Mesenchymal stem cell (in vitro differentiated cells and primary cell): ENCODE results near the gene LRRC9.
"Not testable (repeated sequence)": the region's sequence is repeated elsewhere in the genome, so short reads cannot be mapped to it uniquely, and the experiment has no call there.

Source experiments
- DNase-seq: peaks from one replicate; pipeline ENCODE4 v3.0.0-alpha.2; 2013
- H2AFZ ChIP-seq: one replicate; pipeline ENCODE4 v1.6.1; 2013; ENCODE audit warnings: low read depth, mild to moderate bottlenecking, control low read depth, inconsistent platforms, low read length, moderate library complexity
- H2AK5ac ChIP-seq: 2 replicates; pipeline ENCODE4 v1.6.1; 2013; ENCODE audit warnings: low read length, moderate library complexity, mild to moderate bottlenecking, inconsistent platforms; ENCODE audit not compliant: severe bottlenecking
- H2BK120ac ChIP-seq: one replicate; pipeline ENCODE4 v1.6.1; 2013; ENCODE audit warnings: low read depth, mild to moderate bottlenecking, inconsistent platforms, low read length, moderate library complexity
- H2BK12ac ChIP-seq, 2 experiments: one replicate each; pipeline ENCODE4 v1.6.1; 2013; ENCODE audit warnings: inconsistent platforms in 2 of 2, low read length in 2 of 2, mild to moderate bottlenecking in 2 of 2, moderate library complexity in 2 of 2, control low read depth in 1 of 2
- H2BK15ac ChIP-seq: one replicate; pipeline ENCODE4 v1.6.1; 2013; ENCODE audit warnings: mild to moderate bottlenecking, low read depth, inconsistent platforms; ENCODE audit not compliant: poor library complexity, severe bottlenecking
- H2BK5ac ChIP-seq: 2 replicates; pipeline ENCODE4 v1.6.1; 2013; ENCODE audit warnings: low read depth, mild to moderate bottlenecking, low read length, control low read depth, inconsistent platforms; ENCODE audit not compliant: poor library complexity, severe bottlenecking
- H3K14ac ChIP-seq, 2 experiments: one replicate each; pipeline ENCODE4 v1.6.1; 2013; ENCODE audit warnings: inconsistent platforms in 2 of 2, low read length in 2 of 2, control low read depth in 1 of 2, mild to moderate bottlenecking in 1 of 2, moderate library complexity in 1 of 2
- H3K18ac ChIP-seq, 2 experiments: one replicate each; pipeline ENCODE4 v1.6.1; 2013; ENCODE audit warnings: inconsistent platforms in 2 of 2, low read length in 2 of 2, control low read depth in 1 of 2, low read depth in 1 of 2, mild to moderate bottlenecking in 1 of 2
- H3K23ac ChIP-seq, 2 experiments: one replicate each; pipeline ENCODE4 v1.6.1; 2013; ENCODE audit warnings: inconsistent platforms in 2 of 2, low read length in 2 of 2, mild to moderate bottlenecking in 2 of 2, moderate library complexity in 2 of 2, control low read depth in 1 of 2
- H3K27ac ChIP-seq: 2 replicates; pipeline ENCODE4 v1.5.1; 2013; ENCODE audit warnings: mild to moderate bottlenecking, moderate library complexity, low read length, control low read depth, inconsistent platforms; ENCODE audit not compliant: poor library complexity, severe bottlenecking
- H3K27me3 ChIP-seq, 2 experiments: 2 replicates each; pipeline versions ENCODE4 v1.6.1 to v1.7.0; 2013; ENCODE audit warnings: low read length in 2 of 2, mild to moderate bottlenecking in 2 of 2, moderate library complexity in 2 of 2, control low read depth in 1 of 2, inconsistent platforms in 1 of 2; ENCODE audit not compliant: control insufficient read depth in 1 of 2, insufficient read depth in 1 of 2
- H3K36me3 ChIP-seq, 2 experiments: 2 replicates each; pipeline versions ENCODE4 v1.6.1 to v1.7.0; 2013; ENCODE audit warnings: low read length in 2 of 2, control low read depth in 1 of 2, inconsistent platforms in 1 of 2, low read depth in 1 of 2, mild to moderate bottlenecking in 1 of 2; ENCODE audit not compliant: insufficient read depth in 2 of 2, control insufficient read depth in 1 of 2
- H3K4ac ChIP-seq, 2 experiments: one replicate each; pipeline ENCODE4 v1.6.1; 2013; ENCODE audit warnings: inconsistent platforms in 2 of 2, low read length in 2 of 2, mild to moderate bottlenecking in 2 of 2, moderate library complexity in 2 of 2, control low read depth in 1 of 2, low read depth in 1 of 2
- H3K4me1 ChIP-seq: 2 replicates; pipeline ENCODE4 v1.6.1; 2013; ENCODE audit warnings: low read depth, low read length, control low read depth; ENCODE audit not compliant: control insufficient read depth, insufficient read depth
- H3K4me2 ChIP-seq: 2 replicates; pipeline ENCODE4 v1.6.1; 2013; ENCODE audit warnings: low read length, mild to moderate bottlenecking, inconsistent platforms; ENCODE audit not compliant: poor library complexity, severe bottlenecking
- H3K4me3 ChIP-seq, 2 experiments: 2 replicates each; pipeline versions ENCODE4 v1.5.1 to v1.7.0; 2013; ENCODE audit warnings: low read length in 2 of 2, mild to moderate bottlenecking in 2 of 2, control low read depth in 1 of 2, low read depth in 1 of 2; ENCODE audit not compliant: insufficient read depth in 1 of 2
- H3K79me1 ChIP-seq: replicated peaks from 2 replicates; pipeline ENCODE4 v1.6.1; 2013; ENCODE audit warnings: mild to moderate bottlenecking, control low read depth, low read length, inconsistent platforms; ENCODE audit not compliant: poor library complexity, severe bottlenecking
- H3K9ac ChIP-seq: 2 replicates; pipeline ENCODE4 v1.7.0; 2013; ENCODE audit warnings: mild to moderate bottlenecking, low read length, moderate library complexity
- H3K9me3 ChIP-seq: 2 replicates; pipeline ENCODE4 v1.7.0; 2013; ENCODE audit warnings: mild to moderate bottlenecking, low read length; ENCODE audit not compliant: control insufficient read depth
- H4K8ac ChIP-seq: one replicate; pipeline ENCODE4 v1.6.1; 2013; ENCODE audit warnings: inconsistent platforms, mild to moderate bottlenecking, low read length, moderate library complexity
- H4K91ac ChIP-seq: one replicate; pipeline ENCODE4 v1.6.1; 2013; ENCODE audit warnings: mild to moderate bottlenecking, low read length, inconsistent platforms
- WGBS: methylation state at CpG from one replicate; pipeline ENCODE4 v1.1.7; 2013; ENCODE audit warnings: mixed read lengths; 5-methylcytosine and 5-hydroxymethylcytosine counted together

Gene LRRC9

GRCh38 chr14:60035177-60035576, 115.2 kb downstream of the LRRC9 start:
- no peaks in the 10 kb centered on the region for H3K27me3 ChIP-seq
- H2AFZ ChIP-seq, result no peak overlapping the region
- H2BK120ac ChIP-seq, result no peak overlapping the region
- H3K4me2 ChIP-seq, result no peak overlapping the region
- WGBS, result no CpG with 5 or more reads among the region's 1 CpG
- H3K36me3 ChIP-seq, result no peaks in the 10 kb centered on the region
- H3K4me1 ChIP-seq, result no peaks in the 10 kb centered on the region
- no peak overlapping the region for H4K8ac ChIP-seq
- no peaks in the 10 kb centered on the region for H3K9me3 ChIP-seq
- H3K79me1 ChIP-seq, result no peaks in the 10 kb centered on the region
- no peak overlapping the region for H2BK12ac ChIP-seq
- no peak overlapping the region for H2AK5ac ChIP-seq
- no peak for DNase-seq
- H3K14ac ChIP-seq, result no peak overlapping the region
- no peak overlapping the region for H3K4ac ChIP-seq
- H3K9ac ChIP-seq, result no peak overlapping the region
- H2BK15ac ChIP-seq, result no peak overlapping the region
- no peak overlapping the region for H3K4me3 ChIP-seq
- no peak overlapping the region for H3K27ac ChIP-seq
- no peak overlapping the region for H3K18ac ChIP-seq
- no peak overlapping the region for H4K91ac ChIP-seq
- no peak overlapping the region for H2BK5ac ChIP-seq
- H3K23ac ChIP-seq, result no peak overlapping the region

- not testable (repeated sequence) for H3K27me3 ChIP-seq, H2BK15ac ChIP-seq, H3K36me3 ChIP-seq, H3K4me1 ChIP-seq, H2AK5ac ChIP-seq, H3K14ac ChIP-seq, H3K4me2 ChIP-seq, H4K8ac ChIP-seq, DNase-seq, H2BK120ac ChIP-seq, H3K4ac ChIP-seq, H3K18ac ChIP-seq, H4K91ac ChIP-seq, H3K23ac ChIP-seq, H2BK12ac ChIP-seq, H3K4me3 ChIP-seq, H3K9ac ChIP-seq, H3K27ac ChIP-seq, H2BK5ac ChIP-seq, H3K79me1 ChIP-seq, H2AFZ ChIP-seq
- peaks cover 29% of the 10 kb centered on the region for H3K9me3 ChIP-seq
- no CpG with 5 or more reads among the region's 1 CpG for WGBS
Measured at GRCh38 chr14:60047976-60048375, 128.0 kb downstream of the LRRC9 start.

- H3K14ac ChIP-seq, result no peak overlapping the region
- no peak overlapping the region for H2AFZ ChIP-seq
- no peak overlapping the region for H2AK5ac ChIP-seq
- peak overlapping the region in 1 of 2 experiments; percentile 67 for H3K4me3 ChIP-seq
- H3K27ac ChIP-seq, result no peak overlapping the region
- H2BK12ac ChIP-seq, result no peak overlapping the region
- no peaks in the 10 kb centered on the region for H3K79me1 ChIP-seq
- WGBS, result 91% methylated on average over 3 of the region's 3 CpGs
- no peak overlapping the region for H3K18ac ChIP-seq
- peaks cover 3% of the 10 kb centered on the region for H3K9me3 ChIP-seq
- H3K4me1 ChIP-seq, result no peaks in the 10 kb centered on the region
- H3K4ac ChIP-seq, result no peak overlapping the region
- H3K27me3 ChIP-seq, result peaks cover 0 to 3% of the 10 kb centered on the region in 2 experiments
- H4K91ac ChIP-seq, result no peak overlapping the region
- H3K23ac ChIP-seq, result no peak overlapping the region
- no peak overlapping the region for H2BK5ac ChIP-seq
- H3K36me3 ChIP-seq, result no peaks in the 10 kb centered on the region
- H2BK120ac ChIP-seq, result no peak overlapping the region
- H4K8ac ChIP-seq, result no peak overlapping the region
- H3K4me2 ChIP-seq, result no peak overlapping the region
- no peak for DNase-seq
- H3K9ac ChIP-seq, result peak overlapping the region; percentile 36
- H2BK15ac ChIP-seq, result no peak overlapping the region
Measured at GRCh38 chr14:60051721-60052221, 131.8 kb downstream of the LRRC9 start.

GRCh38 chr14:60058087-60058486, 138.1 kb downstream of the LRRC9 start:
- Histone ChIP-seq H2AFZ (no peak overlapping the region), H3K4ac (no peak overlapping the region), H3K27ac (no peak overlapping the region), H4K8ac (no peak overlapping the region), H2BK5ac (no peak overlapping the region), H3K23ac (no peak overlapping the region), H3K4me1 (no peaks in the 10 kb centered on the region), H4K91ac (no peak overlapping the region), H3K14ac (no peak overlapping the region), H3K27me3 (no peaks in the 10 kb centered on the region), H3K36me3 (no peaks in the 10 kb centered on the region), H3K18ac (no peak overlapping the region), H3K9ac (no peak overlapping the region), H3K9me3 (no peaks in the 10 kb centered on the region), H2AK5ac (no peak overlapping the region), H2BK15ac (no peak overlapping the region), H3K4me2 (no peak overlapping the region), H2BK12ac (no peak overlapping the region), H2BK120ac (no peak overlapping the region), H3K4me3 (no peak overlapping the region), H3K79me1 (no peaks in the 10 kb centered on the region)
- DNase-seq, result no peak
- no CpG with 5 or more reads among the region's 1 CpG for WGBS
